ENCODE results near the gene CA10.

The CA10 gene

GRCh38 chr17:51937264-51937663 lies 221.2 kb downstream of the CA10 start:
- H3K9ac ChIP-seq (ENCODE audit: low read depth, low read length), result no peak overlapping the region
- H3K9me3 ChIP-seq (ENCODE audit: control insufficient read depth, insufficient read depth, low read length), result no peaks in the 10 kb centered on the region
- H3K36me3 ChIP-seq (ENCODE audit: control insufficient read depth, insufficient read depth, low read length), result no peaks in the 10 kb centered on the region
- no peaks in the 10 kb centered on the region for H3K27me3 ChIP-seq (ENCODE audit: control insufficient read depth, insufficient read depth, low read length)
- no peaks in the 10 kb centered on the region for H3K4me1 ChIP-seq (ENCODE audit: control insufficient read depth, insufficient read depth, low read length)
- no peak overlapping the region for H3K4me3 ChIP-seq (ENCODE audit: low read depth, low read length)

- H3K36me3 ChIP-seq (ENCODE audit: control insufficient read depth, insufficient read depth, low read length), result no peaks in the 10 kb centered on the region
- no peaks in the 10 kb centered on the region for H3K9me3 ChIP-seq (ENCODE audit: control insufficient read depth, insufficient read depth, low read length)
- no peak overlapping the region for H3K4me3 ChIP-seq (ENCODE audit: low read depth, low read length)
- no peak overlapping the region for H3K9ac ChIP-seq (ENCODE audit: low read depth, low read length)
- no peaks in the 10 kb centered on the region for H3K4me1 ChIP-seq (ENCODE audit: control insufficient read depth, insufficient read depth, low read length)
- no peaks in the 10 kb centered on the region for H3K27me3 ChIP-seq (ENCODE audit: control insufficient read depth, insufficient read depth, low read length)
Observed at GRCh38 chr17:51935477-51935876, 223.0 kb downstream of the CA10 start.

DNA sequence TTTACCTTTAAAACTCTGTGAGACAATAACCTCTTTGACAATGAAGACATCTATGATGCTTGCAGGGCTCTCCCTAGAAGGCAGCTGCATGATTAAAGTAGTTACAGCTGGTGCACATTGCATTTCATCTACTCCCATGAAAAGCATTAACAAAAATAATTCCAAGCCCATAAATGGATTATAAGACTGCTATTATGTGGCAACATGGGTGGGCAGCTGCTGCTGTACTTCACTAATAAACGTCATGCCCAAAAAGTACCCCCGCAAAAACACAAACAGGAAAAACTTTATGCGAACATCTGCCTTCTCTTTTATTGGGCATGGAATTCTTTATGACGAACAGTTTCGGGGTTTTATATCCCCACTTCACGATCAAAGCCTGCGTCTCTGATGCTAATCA lies 224.9 kb downstream of the CA10 start:
- Histone ChIP-seq H3K9ac (ENCODE audit: low read depth, low read length) (no peak overlapping the region), H3K4me1 (ENCODE audit: control insufficient read depth, insufficient read depth, low read length) (no peaks in the 10 kb centered on the region), H3K9me3 (ENCODE audit: control insufficient read depth, insufficient read depth, low read length) (no peaks in the 10 kb centered on the region), H3K27me3 (ENCODE audit: control insufficient read depth, insufficient read depth, low read length) (no peaks in the 10 kb centered on the region), H3K4me3 (ENCODE audit: low read depth, low read length) (no peak overlapping the region), H3K36me3 (ENCODE audit: control insufficient read depth, insufficient read depth, low read length) (no peaks in the 10 kb centered on the region)

- H3K4me3 ChIP-seq (ENCODE audit: low read depth, low read length), result no peak overlapping the region
- no peaks in the 10 kb centered on the region for H3K36me3 ChIP-seq (ENCODE audit: control insufficient read depth, insufficient read depth, low read length)
- H3K27me3 ChIP-seq (ENCODE audit: control insufficient read depth, insufficient read depth, low read length), result no peaks in the 10 kb centered on the region
- peaks cover 10% of the 10 kb centered on the region for H3K4me1 ChIP-seq (ENCODE audit: control insufficient read depth, insufficient read depth, low read length)
- no peak overlapping the region for H3K9ac ChIP-seq (ENCODE audit: low read depth, low read length)
- H3K9me3 ChIP-seq (ENCODE audit: control insufficient read depth, insufficient read depth, low read length), result no peaks in the 10 kb centered on the region
Observed at GRCh38 chr17:51926448-51926847, 232.1 kb downstream of the CA10 start.

DNA sequence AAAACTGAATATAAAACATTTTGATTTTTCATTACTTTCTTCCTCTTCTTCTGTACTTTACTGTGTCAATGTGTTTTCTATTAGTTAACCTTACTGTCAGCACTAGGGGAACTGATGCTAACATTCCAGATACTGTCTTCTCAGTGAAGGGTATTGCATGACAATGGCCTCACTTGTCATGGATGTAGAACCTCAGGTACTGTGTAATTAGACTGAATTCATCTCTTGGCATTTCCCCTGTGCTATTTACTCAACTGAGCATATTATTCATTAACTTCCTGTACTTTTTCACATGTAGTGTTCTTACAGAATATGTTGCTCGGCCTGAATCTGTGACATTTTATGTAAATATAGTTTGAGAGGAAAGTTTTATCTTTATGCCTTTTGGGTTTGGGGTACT lies 237.0 kb downstream of the CA10 start:
- no peak overlapping the region for H3K9ac ChIP-seq (ENCODE audit: low read depth, low read length)
- no peaks in the 10 kb centered on the region for H3K36me3 ChIP-seq (ENCODE audit: control insufficient read depth, insufficient read depth, low read length)
- no peaks in the 10 kb centered on the region for H3K27me3 ChIP-seq (ENCODE audit: control insufficient read depth, insufficient read depth, low read length)
- H3K4me3 ChIP-seq (ENCODE audit: low read depth, low read length), result no peak overlapping the region
- no peaks in the 10 kb centered on the region for H3K9me3 ChIP-seq (ENCODE audit: control insufficient read depth, insufficient read depth, low read length)
- H3K4me1 ChIP-seq (ENCODE audit: control insufficient read depth, insufficient read depth, low read length), result peaks cover 10% of the 10 kb centered on the region

GRCh38 chr17:51914577-51914976 lies 243.9 kb downstream of the CA10 start:
- Histone ChIP-seq H3K9me3 (ENCODE audit: control insufficient read depth, insufficient read depth, low read length) (no peaks in the 10 kb centered on the region), H3K36me3 (ENCODE audit: control insufficient read depth, insufficient read depth, low read length) (no peaks in the 10 kb centered on the region), H3K27me3 (ENCODE audit: control insufficient read depth, insufficient read depth, low read length) (no peaks in the 10 kb centered on the region), H3K4me3 (ENCODE audit: low read depth, low read length) (no peak overlapping the region), H3K9ac (ENCODE audit: low read depth, low read length) (no peak overlapping the region), H3K4me1 (ENCODE audit: control insufficient read depth, insufficient read depth, low read length) (peaks cover 10% of the 10 kb centered on the region)

GRCh38 chr17:51913491-51914205 lies 244.9 kb downstream of the CA10 start:
- Histone ChIP-seq H3K4me1 (ENCODE audit: control insufficient read depth, insufficient read depth, low read length) (peaks cover 10% of the 10 kb centered on the region), H3K36me3 (ENCODE audit: control insufficient read depth, insufficient read depth, low read length) (no peaks in the 10 kb centered on the region), H3K4me3 (ENCODE audit: low read depth, low read length) (no peak overlapping the region), H3K27me3 (ENCODE audit: control insufficient read depth, insufficient read depth, low read length) (no peaks in the 10 kb centered on the region), H3K9me3 (ENCODE audit: control insufficient read depth, insufficient read depth, low read length) (no peaks in the 10 kb centered on the region), H3K9ac (ENCODE audit: low read depth, low read length) (no peak overlapping the region)

DNA sequence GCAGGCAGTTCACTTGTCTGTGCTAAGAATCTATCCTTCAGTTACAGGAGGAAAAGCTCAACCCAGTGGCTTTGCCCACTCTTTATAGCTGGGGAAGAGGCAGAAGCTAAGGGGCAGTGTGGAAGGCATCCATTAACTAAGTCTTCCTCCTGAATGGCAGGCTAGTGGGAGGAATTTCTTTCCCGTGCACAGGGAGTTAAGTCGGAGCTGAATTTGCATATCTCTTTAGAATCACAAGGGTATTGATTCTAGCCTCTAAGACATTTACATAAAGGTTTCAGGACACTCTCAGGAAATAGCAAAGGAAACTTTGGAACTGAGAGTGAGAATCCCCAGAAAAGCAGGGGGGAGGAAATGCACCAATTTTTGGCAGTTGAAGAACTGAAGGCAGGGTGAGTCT lies 245.6 kb downstream of the CA10 start:
- Histone ChIP-seq H3K4me1 (ENCODE audit: control insufficient read depth, insufficient read depth, low read length) (peaks cover 10% of the 10 kb centered on the region), H3K4me3 (ENCODE audit: low read depth, low read length) (no peak overlapping the region), H3K9me3 (ENCODE audit: control insufficient read depth, insufficient read depth, low read length) (no peaks in the 10 kb centered on the region), H3K27me3 (ENCODE audit: control insufficient read depth, insufficient read depth, low read length) (no peaks in the 10 kb centered on the region), H3K36me3 (ENCODE audit: control insufficient read depth, insufficient read depth, low read length) (no peaks in the 10 kb centered on the region), H3K9ac (ENCODE audit: low read depth, low read length) (no peak overlapping the region)

GRCh38 chr17:51911237-51911636 lies 247.3 kb downstream of the CA10 start:
- Histone ChIP-seq H3K9me3 (ENCODE audit: control insufficient read depth, insufficient read depth, low read length) (no peaks in the 10 kb centered on the region), H3K36me3 (ENCODE audit: control insufficient read depth, insufficient read depth, low read length) (no peaks in the 10 kb centered on the region), H3K9ac (ENCODE audit: low read depth, low read length) (no peak overlapping the region), H3K27me3 (ENCODE audit: control insufficient read depth, insufficient read depth, low read length) (no peaks in the 10 kb centered on the region), H3K4me1 (ENCODE audit: control insufficient read depth, insufficient read depth, low read length) (peaks cover 10% of the 10 kb centered on the region), H3K4me3 (ENCODE audit: low read depth, low read length) (no peak overlapping the region)

- Histone ChIP-seq H3K9me3 (ENCODE audit: control insufficient read depth, insufficient read depth, low read length) (no peaks in the 10 kb centered on the region), H3K4me3 (ENCODE audit: low read depth, low read length) (no peak overlapping the region), H3K27me3 (ENCODE audit: control insufficient read depth, insufficient read depth, low read length) (no peaks in the 10 kb centered on the region), H3K4me1 (ENCODE audit: control insufficient read depth, insufficient read depth, low read length) (peaks cover 10% of the 10 kb centered on the region), H3K9ac (ENCODE audit: low read depth, low read length) (no peak overlapping the region), H3K36me3 (ENCODE audit: control insufficient read depth, insufficient read depth, low read length) (no peaks in the 10 kb centered on the region)
Observed at GRCh38 chr17:51909971-51910370, 248.5 kb downstream of the CA10 start.

DNA sequence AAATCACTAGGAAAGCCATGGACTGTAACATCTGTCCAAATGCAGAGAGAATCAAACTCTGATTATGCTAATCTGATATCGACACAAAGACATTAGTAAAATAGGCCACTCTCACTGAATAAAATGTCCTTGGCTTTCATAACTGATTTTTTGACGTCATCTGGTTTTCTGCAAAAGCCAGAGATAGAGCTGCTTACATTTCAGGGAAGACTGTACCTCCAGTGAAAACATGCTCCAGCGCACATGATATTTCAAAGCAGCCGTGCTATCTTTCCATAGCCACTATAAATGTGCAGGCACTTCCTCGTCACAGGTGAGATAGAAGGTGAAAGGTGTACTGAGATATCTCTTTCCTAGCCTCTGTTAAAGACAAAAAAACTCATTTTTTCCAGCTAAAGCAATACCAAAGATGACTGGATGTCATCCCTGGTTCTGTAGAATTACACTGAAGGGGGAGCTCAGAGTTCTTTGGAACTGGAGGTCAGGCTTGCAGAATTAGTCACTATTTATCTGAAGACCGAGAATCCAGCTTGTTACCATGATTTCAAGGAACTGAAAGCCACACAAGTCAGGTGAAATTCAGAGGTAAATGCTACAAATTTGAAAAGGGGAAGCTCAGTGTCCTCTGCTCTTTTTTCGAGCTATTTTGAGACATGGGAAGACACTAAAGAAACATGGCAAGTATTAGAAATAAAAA lies 249.5 kb downstream of the CA10 start:
- Histone ChIP-seq H3K36me3 (ENCODE audit: control insufficient read depth, insufficient read depth, low read length) (no peaks in the 10 kb centered on the region), H3K4me3 (ENCODE audit: low read depth, low read length) (no peak overlapping the region), H3K27me3 (ENCODE audit: control insufficient read depth, insufficient read depth, low read length) (no peaks in the 10 kb centered on the region), H3K9ac (ENCODE audit: low read depth, low read length) (no peak overlapping the region), H3K9me3 (ENCODE audit: control insufficient read depth, insufficient read depth, low read length) (no peaks in the 10 kb centered on the region), H3K4me1 (ENCODE audit: control insufficient read depth, insufficient read depth, low read length) (peaks cover 10% of the 10 kb centered on the region)

DNA sequence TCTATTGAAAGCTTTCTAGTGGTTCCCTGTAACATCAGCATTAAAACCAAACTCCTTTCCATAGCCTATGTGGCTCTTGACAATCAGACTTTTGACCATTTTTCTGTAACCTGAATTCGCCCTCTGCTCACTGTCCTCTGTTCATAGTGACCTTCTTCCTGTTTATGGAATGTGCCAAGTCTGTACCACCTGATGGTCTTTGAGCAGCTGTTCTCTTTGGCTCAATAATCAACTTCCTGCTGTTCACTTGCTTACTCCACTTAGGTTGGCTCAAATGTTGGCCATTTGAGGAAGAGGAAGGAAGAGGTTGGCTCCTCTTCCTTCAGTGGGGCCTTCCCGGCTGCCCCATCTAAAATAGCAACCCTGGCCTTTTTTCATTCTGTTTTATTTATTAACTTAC lies 251.5 kb downstream of the CA10 start:
- Histone ChIP-seq H3K9me3 (ENCODE audit: control insufficient read depth, insufficient read depth, low read length) (no peaks in the 10 kb centered on the region), H3K36me3 (ENCODE audit: control insufficient read depth, insufficient read depth, low read length) (no peaks in the 10 kb centered on the region), H3K9ac (ENCODE audit: low read depth, low read length) (no peak overlapping the region), H3K27me3 (ENCODE audit: control insufficient read depth, insufficient read depth, low read length) (no peaks in the 10 kb centered on the region), H3K4me1 (ENCODE audit: control insufficient read depth, insufficient read depth, low read length) (no peaks in the 10 kb centered on the region), H3K4me3 (ENCODE audit: low read depth, low read length) (no peak overlapping the region)

Measured in iPS-15b (cell line).